GF-D8 (cell line): Measurements from ENCODE around the gene CFAP92.

Experiments used
- DNase-seq: peaks from one replicate; lab custom pipeline; 2025; lab: John Stamatoyannopoulos, UW

CFAP92 gene

DNA sequence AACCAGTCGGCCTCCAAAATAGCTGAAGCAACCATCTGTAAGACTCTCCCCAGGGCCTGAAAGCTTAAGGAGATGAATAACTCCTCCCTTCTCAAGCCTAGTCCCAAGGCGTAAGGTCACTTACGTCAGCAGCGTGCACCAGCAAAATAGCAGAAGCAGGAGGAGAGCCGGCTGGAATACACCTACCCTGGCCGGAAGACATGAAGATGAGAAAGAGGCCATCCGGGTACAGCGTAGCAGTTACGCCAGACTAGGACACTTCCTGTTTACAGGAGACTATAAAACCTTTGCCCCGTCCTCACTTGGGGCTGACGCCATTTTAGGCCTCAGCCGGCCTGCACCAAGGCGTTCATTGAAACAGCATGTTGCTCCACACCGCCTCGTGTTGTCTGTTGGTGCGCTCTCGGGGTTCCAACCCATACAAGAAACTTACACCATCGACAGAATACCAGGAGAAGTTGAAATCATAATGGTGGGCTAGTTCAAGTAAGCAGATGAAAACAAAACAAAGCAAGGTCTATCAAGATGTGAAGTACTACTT lies 2.5 kb downstream of the CFAP92 start:
- peak; percentile 25 for DNase-seq

DNA sequence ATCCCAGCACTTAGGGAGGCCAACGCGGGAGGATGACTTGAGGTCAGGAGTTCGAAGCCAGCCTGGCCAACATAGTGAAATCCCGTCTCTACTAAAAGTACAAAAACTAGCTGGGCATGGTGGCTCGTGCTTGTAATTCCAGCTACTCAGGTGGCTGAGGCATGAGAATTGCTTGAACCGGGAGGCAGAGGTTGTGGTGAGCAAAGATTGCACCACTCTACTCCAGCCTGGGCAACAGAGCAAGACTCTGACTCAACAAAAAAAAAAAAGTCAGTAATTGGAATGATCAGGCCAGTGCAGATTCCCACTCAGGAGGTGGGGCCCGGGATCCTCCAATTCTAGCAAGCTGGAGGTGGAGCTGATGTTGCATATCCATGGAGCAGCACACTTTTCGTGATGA lies 5.6 kb downstream of the CFAP92 start:
- no peak for DNase-seq

DNA sequence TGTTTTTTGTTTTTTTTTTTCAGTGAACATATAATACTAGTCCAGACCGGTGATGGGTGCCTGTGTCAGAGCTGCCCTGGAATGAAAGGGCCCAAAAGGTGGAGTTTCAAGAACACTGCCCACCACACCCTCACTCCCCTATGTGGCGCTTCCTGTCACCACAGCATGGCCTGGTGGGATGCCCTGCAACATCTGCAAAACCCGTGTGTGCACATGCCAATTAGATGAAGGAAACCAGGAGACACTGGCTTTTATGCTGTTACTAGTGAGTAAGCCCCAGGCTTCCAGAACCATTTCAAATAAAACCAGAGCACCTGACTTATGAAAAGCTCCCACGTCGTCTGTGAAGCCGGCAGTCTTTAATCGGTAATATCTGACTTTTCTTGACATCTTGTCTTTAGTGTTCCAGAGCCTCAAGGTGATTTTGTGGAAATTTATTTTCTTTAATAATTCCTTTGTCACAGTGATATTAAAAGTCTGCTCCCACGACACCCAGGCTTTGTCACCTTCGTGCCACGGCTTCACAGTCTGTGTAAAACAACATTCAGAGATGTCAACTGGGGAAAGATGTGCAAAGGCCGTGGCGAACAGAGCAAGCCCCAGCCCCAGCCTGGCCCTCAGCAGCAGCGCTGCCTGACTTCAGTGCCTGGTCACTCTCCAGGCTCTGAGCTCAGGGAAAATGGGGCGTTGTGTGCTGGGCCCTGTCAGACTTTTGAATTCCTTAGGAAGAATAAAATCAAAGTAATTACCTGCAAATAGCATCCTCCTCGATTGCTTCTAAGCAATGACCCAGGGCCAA lies 6.4 kb downstream of the CFAP92 start:
- no peak for DNase-seq

DNA sequence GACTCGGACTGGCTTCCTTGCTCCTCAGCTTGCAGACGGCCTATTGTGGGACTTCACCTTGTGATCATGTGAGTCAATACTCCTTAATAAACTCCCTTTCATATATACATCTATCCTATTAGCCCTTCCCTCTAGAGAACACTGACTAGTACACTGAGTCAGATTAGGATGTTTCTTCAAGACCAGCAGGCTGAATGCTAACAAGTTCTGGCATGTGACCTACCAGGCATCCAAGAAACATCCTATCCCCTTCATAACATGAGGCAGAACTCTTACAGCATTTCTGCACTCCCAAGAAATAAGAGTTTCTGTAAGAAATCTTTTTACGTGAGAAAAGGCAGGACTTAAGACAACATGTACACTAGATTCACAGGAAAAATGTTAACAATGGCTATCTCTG lies 9.3 kb downstream of the CFAP92 start:
- DNase-seq, result no peak

DNA sequence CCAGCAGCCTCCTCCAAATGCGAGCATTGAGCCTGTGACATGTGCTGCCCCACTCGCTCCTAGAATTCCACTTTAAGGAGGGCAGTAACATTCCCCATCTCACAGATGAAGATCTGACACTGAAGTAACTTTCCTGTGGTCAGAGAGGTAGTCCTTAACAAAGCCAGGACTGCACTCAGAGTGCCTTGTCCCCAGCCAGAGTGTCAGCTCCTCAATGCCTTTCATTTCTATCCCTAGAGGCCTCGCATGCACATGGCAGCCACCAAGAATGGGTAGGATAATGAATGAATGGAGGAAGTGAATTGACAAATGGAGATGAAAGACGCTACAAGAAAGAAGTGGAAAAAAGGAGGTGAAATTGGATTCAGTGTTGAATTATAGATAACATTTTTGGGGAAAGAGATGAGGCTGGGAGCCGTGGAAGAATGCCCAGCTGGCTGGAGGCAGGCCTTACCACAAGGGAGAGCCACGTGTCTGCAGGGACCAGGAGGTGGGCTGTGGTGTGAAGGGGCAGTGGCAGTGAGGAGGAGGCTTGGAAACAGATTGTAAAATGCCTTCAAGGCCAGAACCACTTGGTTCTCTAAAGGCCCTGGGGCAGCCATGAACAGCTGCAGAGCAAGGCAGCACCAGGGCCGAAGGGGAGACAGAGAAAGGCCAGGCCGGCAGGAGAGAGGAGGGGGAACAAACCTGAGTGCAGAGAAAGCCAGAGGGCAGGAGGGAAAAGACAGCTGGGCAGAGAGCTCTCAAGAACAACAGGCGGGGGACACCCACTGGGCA lies 10.4 kb downstream of the CFAP92 start:
- DNase-seq, result no peak

DNA sequence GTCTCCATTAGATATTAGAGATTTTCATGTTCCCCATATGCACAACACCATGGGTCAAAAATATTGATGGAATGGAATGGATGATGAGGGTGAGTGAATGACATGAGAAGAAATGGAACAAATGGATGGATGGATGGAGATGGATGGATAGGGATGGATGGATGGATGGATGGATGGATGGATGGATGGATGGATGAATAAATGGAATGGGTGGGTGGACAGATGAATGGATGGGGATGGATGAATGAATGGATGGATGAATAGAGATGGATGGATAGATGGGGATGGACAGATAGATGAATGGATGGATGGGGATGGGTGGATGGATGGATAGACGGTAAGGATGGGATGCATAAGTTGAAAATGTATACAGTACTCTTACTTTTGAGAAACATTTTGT lies 18.6 kb downstream of the CFAP92 start:
- no peak for DNase-seq

DNA sequence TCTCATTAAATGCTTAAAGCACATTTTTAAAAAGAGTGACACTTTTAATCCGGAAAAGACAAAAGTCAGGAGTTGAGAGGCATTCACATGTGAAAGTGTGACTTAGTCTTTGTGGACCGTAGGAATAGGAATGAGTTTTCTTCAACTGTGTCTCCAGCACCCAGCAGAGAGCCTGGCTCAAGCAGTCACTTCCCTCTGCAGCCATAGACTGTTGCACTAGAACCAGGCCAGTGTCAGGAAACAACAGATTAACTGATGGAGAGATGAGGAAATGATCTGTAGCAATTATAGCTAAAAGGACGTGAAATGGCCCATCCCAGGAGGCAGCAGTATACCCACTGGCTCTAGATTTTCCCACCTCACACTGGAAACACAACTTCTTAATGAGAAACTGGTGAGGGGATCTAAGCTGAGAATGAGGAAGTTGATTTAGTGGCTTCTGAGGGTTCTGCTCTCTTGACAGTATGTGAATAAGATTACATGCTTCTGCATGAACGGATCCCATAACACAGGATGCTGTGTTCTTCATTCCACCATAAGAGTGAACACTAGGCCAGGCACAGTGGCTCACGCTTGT lies 19.8 kb downstream of the CFAP92 start:
- DNase-seq, result peak; percentile 71

DNA sequence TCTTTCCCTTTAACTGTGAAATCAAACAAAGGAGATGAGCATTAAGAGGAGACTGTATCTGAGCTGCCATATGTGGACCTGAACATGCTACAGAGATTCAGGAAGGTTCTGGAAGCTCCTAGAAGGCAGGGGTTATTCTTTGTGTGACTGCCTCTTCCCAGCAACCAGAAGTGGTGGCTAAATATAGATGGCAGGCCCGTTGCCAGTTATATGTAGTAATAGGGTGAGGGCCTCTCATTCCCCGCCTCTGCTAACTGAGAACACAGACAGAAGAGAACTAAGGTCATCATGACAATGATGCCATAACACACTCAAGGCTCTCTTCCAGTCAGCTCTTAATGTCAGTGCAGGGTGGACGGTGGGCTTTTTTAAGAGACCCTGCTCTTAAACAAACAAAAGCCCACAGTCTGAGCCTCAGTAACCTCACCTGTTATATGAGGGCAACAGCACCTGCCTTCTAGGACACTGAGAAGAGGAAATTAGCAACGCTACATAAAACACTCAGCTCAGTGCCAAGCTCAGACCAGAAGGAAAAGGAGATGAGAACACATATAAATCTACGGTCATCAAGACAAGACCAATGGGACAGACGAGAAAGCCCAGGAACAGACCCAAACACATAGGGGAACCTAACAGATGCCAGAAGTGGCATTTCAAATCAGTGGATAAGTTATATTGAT lies 22.3 kb downstream of the CFAP92 start:
- DNase-seq, result no peak

DNA sequence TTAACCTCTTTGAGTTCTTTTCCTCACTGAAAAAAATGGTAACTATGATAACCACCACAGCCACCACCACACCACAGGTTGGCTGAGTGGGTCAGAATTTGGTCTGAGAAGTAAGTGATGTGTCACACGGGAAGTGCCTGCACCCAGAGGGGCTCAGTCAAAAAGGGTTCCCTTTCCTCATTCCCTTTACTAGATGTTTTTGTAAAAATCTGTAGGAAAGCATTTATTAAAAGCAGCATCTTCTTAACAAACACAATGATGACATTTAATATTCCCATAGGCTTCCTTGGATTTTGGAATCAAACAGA lies 23.2 kb downstream of the CFAP92 start:
- no peak for DNase-seq

DNA sequence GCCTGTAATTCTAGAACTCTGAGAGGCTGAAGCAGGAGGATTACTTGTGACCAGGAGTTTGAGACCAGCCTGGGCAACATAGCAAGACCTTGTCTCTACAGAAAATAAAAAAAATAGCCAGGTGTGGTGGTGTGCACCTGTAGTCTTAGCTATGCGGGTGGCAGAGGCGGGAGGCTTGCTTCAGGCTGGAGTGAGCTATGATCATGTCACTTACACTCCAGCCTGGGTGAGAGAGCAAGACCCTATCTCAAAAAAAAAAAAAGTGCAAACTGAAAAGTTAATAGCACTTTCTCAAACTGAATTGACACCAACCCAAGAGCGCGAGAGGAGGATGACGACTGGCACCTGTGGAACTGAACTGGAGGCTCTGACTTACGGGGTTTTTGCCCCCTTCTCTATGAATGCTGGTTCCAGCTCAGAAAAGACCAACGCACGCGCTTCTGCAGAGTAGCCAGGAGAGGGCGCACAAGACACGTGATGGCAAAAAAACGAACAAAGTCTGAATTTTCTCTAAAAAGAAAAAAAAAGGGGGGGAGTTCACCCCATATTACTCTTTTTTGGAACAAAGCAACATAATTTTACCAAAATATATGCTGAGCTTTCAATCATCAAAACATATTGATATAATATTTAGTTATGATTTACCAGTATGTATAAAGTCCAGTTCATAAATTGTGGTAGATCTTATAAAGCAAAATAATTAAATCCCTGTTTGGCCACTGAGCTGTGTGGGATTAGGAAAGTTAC lies 23.7 kb downstream of the CFAP92 start:
- no peak for DNase-seq

DNA sequence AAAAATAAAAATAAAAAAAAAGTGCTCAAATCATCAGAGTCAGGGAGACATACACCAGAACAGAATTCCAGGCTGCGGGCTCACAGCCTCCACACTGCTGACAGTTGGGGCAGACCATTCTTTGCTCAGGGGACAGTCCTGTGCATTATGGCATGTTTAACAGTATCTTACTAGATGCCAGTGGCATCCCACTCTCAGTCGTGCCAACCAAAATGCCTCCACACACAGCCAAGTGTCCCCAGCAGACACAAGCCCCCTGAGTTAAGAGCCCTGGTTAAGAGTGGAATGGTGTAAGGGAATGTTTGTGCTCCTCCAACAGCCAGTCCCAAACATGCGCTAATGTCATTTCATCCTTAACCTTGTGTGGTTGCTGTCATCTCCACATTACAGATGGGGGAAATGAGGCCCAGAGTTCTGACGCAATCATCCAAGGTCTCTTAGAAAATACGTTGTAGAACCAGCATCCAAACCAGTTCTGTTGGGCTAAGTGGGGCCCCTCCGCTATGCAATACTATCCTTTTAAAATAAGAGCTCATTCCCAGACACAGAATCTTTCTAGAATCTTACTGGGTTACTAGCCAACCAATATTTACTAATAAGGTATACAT lies 26.0 kb downstream of the CFAP92 start:
- DNase-seq, result no peak

DNA sequence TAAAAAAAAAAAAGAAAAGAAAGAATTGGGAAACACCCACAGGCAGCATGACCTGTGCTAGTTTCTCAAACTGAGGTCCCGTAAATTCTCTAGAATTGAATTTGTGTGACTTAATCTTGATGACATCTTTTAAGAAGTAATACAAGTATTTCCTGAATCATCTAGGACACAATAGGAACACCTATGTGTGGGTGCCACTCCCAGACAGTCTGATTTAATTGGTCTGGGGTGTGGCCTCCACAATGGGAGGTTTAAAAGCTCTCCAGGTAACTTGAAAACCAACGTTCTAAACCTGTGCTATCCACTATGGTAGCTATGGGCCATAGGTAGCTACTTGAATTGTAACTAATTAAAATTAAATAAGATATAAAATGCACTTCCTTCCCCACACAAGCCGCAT lies 28.1 kb downstream of the CFAP92 start:
- no peak for DNase-seq

DNA sequence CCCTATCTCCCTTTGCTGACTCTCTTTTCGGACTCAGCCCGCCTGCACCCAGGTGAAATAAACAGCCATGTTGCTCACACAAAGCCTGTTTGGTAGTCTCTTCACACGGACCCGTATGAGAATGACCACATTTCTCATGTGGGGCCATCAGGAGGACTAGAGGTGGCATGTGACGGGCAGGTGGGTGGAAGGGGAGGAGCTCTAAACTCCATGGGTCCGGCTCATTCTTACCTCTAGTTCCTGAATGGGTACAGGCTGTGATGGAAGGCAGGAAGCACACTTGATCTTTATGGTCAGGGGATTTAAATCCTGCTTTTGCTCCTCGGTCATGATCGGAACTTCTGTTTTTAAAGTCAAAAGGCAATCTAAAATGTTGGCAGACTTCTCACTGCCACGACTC lies 28.6 kb downstream of the CFAP92 start:
- DNase-seq, result no peak

DNA sequence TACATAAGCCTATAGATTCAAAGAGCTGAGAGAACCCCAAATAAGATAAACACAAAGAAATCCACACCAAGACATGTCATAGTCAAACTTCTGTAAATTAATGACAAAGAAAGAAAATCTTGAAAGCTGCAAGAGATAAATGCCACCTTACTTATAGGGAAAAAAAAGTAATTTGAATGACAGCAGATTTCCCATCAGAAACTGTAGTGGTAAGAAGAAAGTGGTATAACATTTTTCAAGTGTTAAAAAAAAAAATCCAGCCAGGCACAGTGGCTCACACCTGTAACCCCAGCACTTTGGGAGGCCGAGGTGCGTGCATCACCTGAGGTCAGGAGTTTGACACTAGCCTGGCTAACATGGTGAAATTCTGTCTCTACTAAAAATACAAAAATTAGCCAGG lies 37.4 kb downstream of the CFAP92 start:
- DNase-seq, result no peak

DNA sequence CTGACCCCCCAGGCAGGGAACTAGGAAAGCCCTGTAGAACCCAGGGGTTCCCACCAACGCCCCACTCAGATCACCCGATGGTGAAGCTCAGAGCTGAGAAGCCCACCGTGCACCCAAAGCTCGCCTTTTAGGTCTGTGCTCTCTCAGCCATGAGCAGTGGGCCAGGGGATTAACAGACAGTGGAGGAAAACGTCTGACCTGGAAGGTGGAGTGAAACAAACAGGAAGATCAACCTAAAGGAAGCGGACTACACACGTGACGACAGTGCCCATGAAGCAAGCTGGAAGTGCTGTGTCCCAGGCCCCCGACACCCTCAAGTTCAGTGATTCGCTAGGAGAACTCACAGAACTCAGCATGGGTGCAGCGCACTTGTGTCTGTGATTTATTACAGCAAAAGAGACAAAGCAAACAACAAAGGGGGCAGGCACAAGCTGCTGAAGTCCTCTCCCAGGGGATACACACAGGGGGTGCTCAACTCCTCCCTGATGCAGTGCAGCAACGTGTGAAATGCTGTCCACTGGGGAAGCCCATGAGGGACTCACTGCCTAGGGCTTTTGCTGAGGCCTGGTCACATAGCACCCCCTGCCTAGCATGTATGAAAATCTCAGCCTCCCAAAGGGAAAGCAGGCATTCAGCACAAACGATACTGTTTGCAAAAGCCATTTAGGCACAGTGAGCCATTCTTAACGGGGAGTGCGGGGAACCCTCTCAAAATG lies 43.5 kb downstream of the CFAP92 start:
- DNase-seq, result no peak

DNA sequence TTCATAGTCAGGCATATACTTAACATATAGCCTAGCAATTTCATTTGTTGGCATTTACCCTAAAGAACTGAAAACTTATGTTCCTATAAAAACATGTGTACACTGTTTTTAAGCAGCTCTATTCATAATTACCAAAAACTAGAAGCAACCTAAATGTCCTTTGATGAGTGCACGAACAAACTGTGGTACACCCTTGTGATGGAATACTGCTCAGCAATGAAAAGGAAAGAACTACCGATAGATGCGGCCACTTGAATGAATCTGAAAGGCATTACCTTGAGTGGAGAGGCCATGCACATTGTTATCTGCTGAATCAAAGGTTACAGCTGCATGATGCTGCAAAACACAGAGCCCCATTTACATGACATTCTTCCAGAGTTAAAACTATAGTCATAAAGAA lies 44.7 kb downstream of the CFAP92 start:
- DNase-seq, result no peak

DNA sequence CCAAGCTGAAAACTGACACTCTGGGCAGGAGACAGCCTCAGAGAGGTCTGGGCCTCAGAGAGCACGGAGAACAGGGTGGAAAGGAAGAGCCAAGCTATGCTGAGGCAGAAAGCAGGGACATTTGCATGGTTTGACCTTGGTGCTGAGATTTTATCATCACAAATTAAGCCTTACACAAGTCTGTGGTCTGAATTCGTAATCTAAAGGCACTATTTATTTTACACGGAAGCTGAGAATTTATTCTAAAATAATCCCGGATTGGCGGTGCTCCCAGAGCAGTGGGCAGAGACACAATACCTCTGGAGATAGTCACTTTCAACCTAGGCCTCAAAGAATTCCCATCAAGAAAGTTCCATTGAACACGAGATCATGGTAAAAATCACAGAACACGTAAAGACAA lies 47.5 kb downstream of the CFAP92 start:
- no peak for DNase-seq

DNA sequence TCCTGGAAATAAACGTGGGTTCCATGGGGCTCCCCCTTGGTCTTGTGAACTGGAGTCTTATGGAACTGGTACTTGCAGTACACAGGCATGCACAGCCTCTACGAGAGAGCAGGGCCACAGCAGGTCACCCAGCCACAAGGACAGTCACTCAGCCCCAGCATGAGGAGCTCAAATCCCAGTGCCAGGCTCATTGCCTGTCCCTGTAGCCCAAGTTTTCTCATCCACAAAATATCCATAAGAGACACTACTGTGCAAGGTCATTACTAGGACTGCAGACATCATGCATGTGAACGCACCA lies 48.0 kb downstream of the CFAP92 start:
- DNase-seq, result no peak

DNA sequence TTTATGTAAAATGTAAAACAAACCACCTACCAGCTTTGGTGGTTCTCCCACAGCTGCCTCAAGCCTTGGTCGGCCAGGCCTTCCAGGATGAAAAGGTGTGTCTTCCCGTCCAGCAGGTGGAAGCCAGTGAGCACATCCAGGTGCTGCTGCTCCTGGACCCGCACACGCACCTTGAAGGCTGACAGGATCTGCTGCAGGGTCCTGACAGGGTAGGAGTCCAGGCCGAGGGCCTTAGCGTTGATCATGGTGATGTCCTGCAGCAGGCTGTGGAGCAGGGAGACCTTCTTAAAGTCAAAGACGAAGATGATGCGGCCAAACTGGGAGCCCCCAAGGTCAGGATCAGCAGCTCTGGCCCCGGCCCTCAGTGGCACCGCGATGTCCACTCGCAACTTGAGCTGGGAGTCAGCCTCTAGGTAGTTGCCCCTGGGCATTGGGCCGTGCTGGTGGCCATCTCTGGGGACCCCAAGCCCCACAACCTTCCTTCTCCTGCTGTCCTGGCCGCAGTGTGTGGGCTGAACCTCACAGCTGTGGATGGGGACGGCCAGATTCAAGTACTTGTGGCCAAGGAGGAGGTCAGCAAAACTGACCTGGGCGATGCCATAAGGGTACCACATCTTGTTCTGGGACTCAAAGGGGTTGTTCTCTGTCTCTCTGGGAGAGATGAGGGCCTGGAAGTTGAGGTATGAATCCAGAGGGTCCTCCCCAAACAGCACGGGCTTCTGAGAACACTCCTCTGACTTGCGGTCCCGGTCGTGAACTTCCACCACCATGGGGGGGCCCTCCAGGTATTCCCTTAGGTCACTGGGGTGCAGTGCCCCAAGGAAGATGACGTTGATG lies 48.6 kb downstream of the CFAP92 start:
- DNase-seq, result no peak
